Activated CD8-positive, alpha-beta T cell treated with anti-CD3 and anti-CD28 coated beads for 36 hours (primary cell): ENCODE measurements around the gene TMEM143. TPM values are rescaled to one million over a fixed set of nuclear protein-coding genes. Genes with fewer than 3 reads are reported as not detected.
A peak's percentile ranks its signal among the peaks of the same experiment; 100 is the strongest.
"Not testable (repeated sequence)": the region's sequence is repeated elsewhere in the genome, so short reads cannot be mapped to it uniquely, and the experiment has no call there.

Experiments used
- ATAC-seq: fragments of 200-7000 bp; cut with Tn5 transposase; one replicate; pipeline ENCODE4 v1.10.0; 2021; ENCODE audit warnings: mild to moderate bottlenecking, moderate library complexity
- CTCF ChIA-PET: fragments of 350-600 bp; sonication (Branson Sonifier 250); formaldehyde crosslinking; loops from one replicate; lab custom pipeline; 2021; ENCODE audit warnings: antibody characterized with exemption; lab: Charles Lee
- POLR2A ChIA-PET: fragments of 350-600 bp; sonication (Branson Sonifier 250); formaldehyde crosslinking; loops from one replicate; lab custom pipeline; 2021; ENCODE audit warnings: antibody characterized with exemption; lab: Charles Lee
- DNase-seq: peaks from one replicate; pipeline ENCODE4 v3.0.0-alpha.2; 2020
- H3K27ac Mint-ChIP-seq: one replicate; pipeline ENCODE4 v1.8.0; 2021; ENCODE audit warnings: mild to moderate bottlenecking, mixed read lengths
- H3K27me3 Mint-ChIP-seq: one replicate; pipeline ENCODE4 v1.8.0; 2021; ENCODE audit warnings: mixed read lengths
- H3K36me3 Mint-ChIP-seq: one replicate; pipeline ENCODE4 v1.8.0; 2021; ENCODE audit warnings: low read depth, mixed read lengths
- H3K4me1 Mint-ChIP-seq: one replicate; pipeline ENCODE4 v1.8.0; 2021; ENCODE audit warnings: low read depth, mixed read lengths
- H3K4me3 Mint-ChIP-seq: one replicate; pipeline ENCODE4 v1.8.0; 2021; ENCODE audit warnings: mild to moderate bottlenecking, moderate library complexity, mixed read lengths
- H3K9me3 Mint-ChIP-seq: one replicate; pipeline ENCODE4 v1.8.0; 2021; ENCODE audit warnings: mixed read lengths
- intact Hi-C: fragments of 100-400 bp; cut with micrococcal nuclease; formaldehyde crosslinking; loops from one replicate; pipeline ENCODE4 v1.10.0; 2022
- total RNA-seq, 2 experiments: library from RNA; stranded (reverse); gene quantifications; one replicate each; pipeline ENCODE4 v1.2.3, GENCODE V29; 2021
- TF ChIP-seq, protein P1 (sequence below): fragments of 200-600 bp; IDR thresholded peaks from one replicate; pipeline ENCODE4 v1.8.0; 2022; ENCODE audit warnings: antibody characterized with exemption, mild to moderate bottlenecking

The TMEM143 gene
- total RNA-seq, 2 experiments from 2014 or later: 19.4 to 21.7 TPM

DNA sequence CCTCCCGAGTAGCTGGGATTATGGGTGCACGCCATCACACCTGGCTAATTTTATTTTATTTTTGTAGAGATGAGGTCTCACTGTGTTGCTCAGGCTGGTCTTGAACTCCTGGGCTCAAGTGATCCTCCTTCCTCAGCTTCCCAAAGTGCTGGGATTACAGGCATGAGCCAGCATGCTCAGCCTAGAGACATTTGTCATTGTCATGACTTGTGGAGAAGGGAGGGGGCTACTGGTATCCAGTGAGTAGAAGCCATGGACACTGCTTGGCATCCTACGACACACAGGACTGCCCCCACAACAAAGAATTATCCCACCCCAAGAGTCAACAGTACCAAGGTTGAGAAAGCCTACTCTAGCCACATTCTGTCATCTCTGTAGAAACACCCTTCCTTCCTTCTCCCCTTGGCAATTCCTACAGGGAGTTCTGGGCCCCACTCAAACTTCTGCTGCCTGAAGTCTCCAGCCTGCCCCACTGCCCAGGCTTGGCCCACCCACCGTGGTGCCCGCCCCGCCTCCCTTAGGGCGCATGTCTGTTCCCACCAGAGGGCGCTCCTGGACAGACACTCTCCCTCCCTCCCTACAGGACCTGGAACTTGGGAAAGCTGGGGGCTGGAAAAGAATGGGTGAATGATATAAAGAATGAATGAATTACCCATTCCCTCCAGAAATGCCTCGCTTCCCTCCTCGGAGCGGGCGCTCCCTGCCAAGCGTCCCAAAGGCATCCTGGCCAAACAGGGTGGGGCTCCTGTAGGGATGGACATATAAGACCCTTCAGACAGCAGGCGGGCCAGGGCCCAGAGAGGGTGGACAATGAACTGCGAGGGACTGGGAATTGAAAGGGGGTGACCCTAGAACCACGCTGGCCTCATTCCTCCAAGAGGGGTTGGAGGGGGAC, 43.8 kb downstream of the TMEM143 start:
- no peaks in the 10 kb centered on the region for H3K9me3 Mint-ChIP-seq
- TF ChIP-seq, protein P1, sequence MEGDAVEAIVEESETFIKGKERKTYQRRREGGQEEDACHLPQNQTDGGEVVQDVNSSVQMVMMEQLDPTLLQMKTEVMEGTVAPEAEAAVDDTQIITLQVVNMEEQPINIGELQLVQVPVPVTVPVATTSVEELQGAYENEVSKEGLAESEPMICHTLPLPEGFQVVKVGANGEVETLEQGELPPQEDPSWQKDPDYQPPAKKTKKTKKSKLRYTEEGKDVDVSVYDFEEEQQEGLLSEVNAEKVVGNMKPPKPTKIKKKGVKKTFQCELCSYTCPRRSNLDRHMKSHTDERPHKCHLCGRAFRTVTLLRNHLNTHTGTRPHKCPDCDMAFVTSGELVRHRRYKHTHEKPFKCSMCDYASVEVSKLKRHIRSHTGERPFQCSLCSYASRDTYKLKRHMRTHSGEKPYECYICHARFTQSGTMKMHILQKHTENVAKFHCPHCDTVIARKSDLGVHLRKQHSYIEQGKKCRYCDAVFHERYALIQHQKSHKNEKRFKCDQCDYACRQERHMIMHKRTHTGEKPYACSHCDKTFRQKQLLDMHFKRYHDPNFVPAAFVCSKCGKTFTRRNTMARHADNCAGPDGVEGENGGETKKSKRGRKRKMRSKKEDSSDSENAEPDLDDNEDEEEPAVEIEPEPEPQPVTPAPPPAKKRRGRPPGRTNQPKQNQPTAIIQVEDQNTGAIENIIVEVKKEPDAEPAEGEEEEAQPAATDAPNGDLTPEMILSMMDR: peak; percentile 96
- peak; percentile 88 for DNase-seq
- H3K36me3 Mint-ChIP-seq: peaks cover 5% of the 10 kb centered on the region
- ATAC-seq: no peak
- H3K4me1 Mint-ChIP-seq: peaks cover 40% of the 10 kb centered on the region
- no peaks in the 10 kb centered on the region for H3K27me3 Mint-ChIP-seq
- H3K4me3 Mint-ChIP-seq: no peak overlapping the region
- CTCF ChIA-PET: interaction anchor here (2.0 to 15.2 kb wide), 2 partner anchors 12 to 13 kb away, joined by 5 to 247 read pairs; no protein-coding TSS in a partner anchor
- POLR2A ChIA-PET: interaction anchor here (1.3 to 5.6 kb wide), 2 partner anchors 14 kb away, joined by 6 to 47 read pairs; no protein-coding TSS in a partner anchor
- intact Hi-C loops: loop anchor here (2.0 kb wide), 1 partner anchor 15 kb away; no protein-coding TSS in a partner anchor
- no peak overlapping the region for H3K27ac Mint-ChIP-seq

DNA sequence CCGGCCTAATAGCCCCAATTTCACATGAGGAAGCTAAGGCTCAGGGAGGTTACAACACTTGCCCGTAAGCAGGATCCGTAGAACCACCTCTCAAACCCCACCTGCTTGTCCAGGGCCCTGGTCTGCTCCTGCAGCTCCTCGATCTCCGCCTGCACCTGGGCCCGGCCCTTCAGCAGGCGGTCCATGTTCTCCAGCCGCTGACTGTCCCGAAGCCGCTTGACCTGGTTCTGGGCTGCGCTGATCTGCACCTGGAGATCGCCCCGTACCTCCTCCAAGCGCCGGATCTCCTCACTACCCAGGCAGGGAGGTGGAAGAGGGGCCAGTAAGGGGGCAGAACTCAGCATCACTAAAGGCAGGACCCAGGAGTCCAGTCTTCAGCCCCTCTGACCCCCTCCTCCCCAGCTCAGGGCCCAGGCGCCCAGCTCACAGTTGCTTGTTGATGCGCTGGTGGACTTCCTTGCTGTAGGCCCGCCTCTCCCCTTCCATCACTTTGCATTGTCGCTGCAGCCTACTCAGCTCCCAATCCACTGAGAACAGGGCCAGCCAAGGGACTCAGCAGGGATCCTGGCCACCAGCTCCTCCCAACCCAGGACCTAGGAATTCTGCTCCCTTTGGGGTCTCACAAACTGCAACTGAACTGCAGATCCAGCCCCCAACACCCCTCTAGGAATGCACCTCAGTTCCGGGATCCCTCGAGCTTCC, 45.3 kb downstream of the TMEM143 start:
- TF ChIP-seq, protein P1: no peak
- no peak overlapping the region for H3K4me3 Mint-ChIP-seq
- no peak overlapping the region for H3K27ac Mint-ChIP-seq
- peaks cover 27% of the 10 kb centered on the region for H3K4me1 Mint-ChIP-seq
- CTCF ChIA-PET: interaction anchor here (1.0 to 15.2 kb wide), 3 partner anchors 12 to 170 kb away, joined by 3 to 247 read pairs (median 5); no protein-coding TSS in a partner anchor
- no peak for ATAC-seq
- no peaks in the 10 kb centered on the region for H3K9me3 Mint-ChIP-seq
- POLR2A ChIA-PET: interaction anchor here (0.6 to 1.3 kb wide), 4 partner anchors 9 to 115 kb away, joined by 3 to 6 read pairs (median 4); no protein-coding TSS in a partner anchor
- H3K36me3 Mint-ChIP-seq: peaks cover 3% of the 10 kb centered on the region
- H3K27me3 Mint-ChIP-seq: no peaks in the 10 kb centered on the region
- intact Hi-C loops: no loop called here
- DNase-seq: no peak

DNA sequence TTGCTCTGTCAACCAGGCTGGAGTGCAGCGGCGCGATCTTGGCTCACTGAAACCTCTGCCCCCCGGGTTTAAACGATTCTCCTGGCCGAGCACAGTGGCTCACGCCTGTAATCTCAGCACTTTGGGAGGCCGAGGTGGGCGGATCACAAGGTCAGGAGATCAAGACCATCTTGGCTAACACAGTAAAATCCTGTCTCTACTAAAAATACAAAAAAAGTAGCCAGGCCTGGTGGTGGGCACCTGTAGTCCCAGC, 46.1 kb downstream of the TMEM143 start:
- intact Hi-C loops: not testable (repeated sequence)

DNA sequence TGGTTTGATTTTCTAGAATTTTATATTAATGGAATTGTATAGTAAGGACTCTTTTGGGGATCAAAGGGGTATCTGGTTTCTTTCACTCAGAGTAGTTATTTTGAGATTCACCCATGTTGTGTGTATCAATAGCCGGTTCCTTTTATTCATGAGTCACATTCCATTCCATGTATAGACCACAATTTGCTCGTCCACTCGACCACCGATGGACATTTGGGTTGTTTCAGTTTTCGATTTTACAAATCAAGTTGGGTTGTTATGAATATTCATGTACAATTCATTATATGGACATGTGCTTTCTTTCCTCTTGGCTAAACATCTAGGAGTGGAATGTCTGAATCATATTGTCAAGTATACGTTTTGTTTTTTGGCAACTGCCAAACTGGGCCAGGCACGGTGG, 48.0 kb downstream of the TMEM143 start:
- no peak for ATAC-seq
- no peaks in the 10 kb centered on the region for H3K9me3 Mint-ChIP-seq
- H3K36me3 Mint-ChIP-seq: no peaks in the 10 kb centered on the region
- H3K27me3 Mint-ChIP-seq: no peaks in the 10 kb centered on the region
- no peak overlapping the region for H3K27ac Mint-ChIP-seq
- no peak for DNase-seq
- ChIA-PET POLR2A (no interaction called here), CTCF (interaction anchor here (2.3 to 15.2 kb wide), 3 partner anchors 9 to 47 kb away, joined by 7 to 247 read pairs (median 9); partner anchors contain the start of gene ZNF114)
- H3K4me3 Mint-ChIP-seq: no peak overlapping the region
- intact Hi-C loops: no loop called here
- peaks cover 10% of the 10 kb centered on the region for H3K4me1 Mint-ChIP-seq
- TF ChIP-seq, protein P1: no peak

More for the DNA sequence above, 46.1 kb downstream of the TMEM143 start:
- CTCF ChIA-PET: interaction anchor here (1.0 to 15.2 kb wide), 2 partner anchors 14 to 171 kb away, joined by 3 to 247 read pairs; no protein-coding TSS in a partner anchor
- not testable (repeated sequence) for H3K27ac Mint-ChIP-seq, DNase-seq, H3K36me3 Mint-ChIP-seq, H3K9me3 Mint-ChIP-seq, ATAC-seq, H3K4me3 Mint-ChIP-seq, H3K27me3 Mint-ChIP-seq
- POLR2A ChIA-PET: interaction anchor here (1.1 kb wide), 1 partner anchor 15 kb away, joined by 3 read pairs; no protein-coding TSS in a partner anchor
- H3K4me1 Mint-ChIP-seq: peaks cover 19% of the 10 kb centered on the region

DNA sequence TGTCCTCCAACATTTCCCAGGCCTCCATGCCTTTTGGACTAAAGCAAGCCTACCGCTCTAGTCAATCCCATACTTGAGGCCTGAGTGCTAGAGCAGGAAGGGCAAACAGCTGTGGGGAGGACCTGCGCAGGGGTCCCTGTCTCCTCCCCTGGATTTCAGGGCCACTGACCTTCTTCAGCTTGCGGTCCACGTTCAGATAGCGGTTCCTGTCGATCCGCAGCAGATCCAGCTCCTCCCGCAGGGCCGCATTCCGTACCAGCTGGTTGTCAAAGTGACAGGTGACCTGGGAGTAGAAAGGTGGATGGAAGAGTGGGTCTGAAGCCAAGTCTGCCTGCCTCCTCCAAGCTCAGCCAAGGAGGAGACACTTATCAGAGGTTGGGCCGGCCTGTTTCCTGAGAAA, 52.4 kb downstream of the TMEM143 start:
- intact Hi-C loops: no loop called here
- CTCF ChIA-PET: interaction anchor here (15.2 kb wide), 1 partner anchor 20 kb away, joined by 247 read pairs; no protein-coding TSS in a partner anchor
- no peak for DNase-seq

More for the DNA sequence above, 52.4 kb downstream of the TMEM143 start:
- Mint-ChIP-seq H3K4me1 (no peaks in the 10 kb centered on the region), H3K27ac (no peak overlapping the region), H3K4me3 (no peak overlapping the region), H3K36me3 (no peaks in the 10 kb centered on the region), H3K27me3 (no peaks in the 10 kb centered on the region), H3K9me3 (no peaks in the 10 kb centered on the region)
- no peak for ATAC-seq
- TF ChIP-seq, protein P1: no peak
- POLR2A ChIA-PET: no interaction called here
